AG09309 (cell line): ENCODE measurements around the gene ATRNL1.

ENCODE experiments used
- DNase-seq: peaks from one replicate; pipeline ENCODE4 v3.0.0-alpha.2; 2010; ENCODE audit warnings: low read depth
- H3K4me3 ChIP-seq: 2 replicates; pipeline ENCODE4 v1.5.1; 2011; ENCODE audit warnings: mild to moderate bottlenecking, low read depth, low read length, moderate library complexity; ENCODE audit not compliant: control insufficient read depth
- CTCF ChIP-seq: IDR thresholded peaks from 2 replicates; pipeline ENCODE4 v1.5.1; 2011; ENCODE audit warnings: mild to moderate bottlenecking, low read depth, low read length, inconsistent platforms; ENCODE audit not compliant: insufficient read depth, control insufficient read depth; ENCODE audit errors: missing control alignments

The ATRNL1 gene

GRCh38 chr10:115674496-115674895 is 581.3 kb downstream of the ATRNL1 start:
- DNase-seq = no peak
- H3K4me3 ChIP-seq = no peak overlapping the region
- TF ChIP-seq CTCF = no peak

- no peak for TF ChIP-seq CTCF
- no peak overlapping the region for H3K4me3 ChIP-seq
- DNase-seq = no peak
Observed at GRCh38 chr10:115696747-115697146, 603.6 kb downstream of the ATRNL1 start.

GRCh38 chr10:115706026-115706425 is 612.9 kb downstream of the ATRNL1 start:
- DNase-seq = no peak
- no peak for TF ChIP-seq CTCF
- H3K4me3 ChIP-seq = no peak overlapping the region

GRCh38 chr10:115706488-115707076 is 613.4 kb downstream of the ATRNL1 start:
- peak; percentile 48 for TF ChIP-seq CTCF
- H3K4me3 ChIP-seq = no peak overlapping the region
- peak; percentile 5 for DNase-seq

GRCh38 chr10:115710136-115710535 is 617.0 kb downstream of the ATRNL1 start:
- DNase-seq = no peak
- TF ChIP-seq CTCF = no peak
- no peak overlapping the region for H3K4me3 ChIP-seq

GRCh38 chr10:115711306-115711705 is 618.1 kb downstream of the ATRNL1 start:
- DNase-seq = no peak
- H3K4me3 ChIP-seq = no peak overlapping the region
- TF ChIP-seq CTCF = no peak

- H3K4me3 ChIP-seq = no peak overlapping the region
- no peak for DNase-seq
- TF ChIP-seq CTCF = no peak
Observed at GRCh38 chr10:115720121-115720520, 627.0 kb downstream of the ATRNL1 start.
